Skin of body (tissue), 2 donors: ENCODE results near the gene SIRT2. TPM values are rescaled to one million over a fixed set of nuclear protein-coding genes. Genes with fewer than 3 reads are reported as not detected.

Source experiments
- DNase-seq: peaks from one replicate; lab custom pipeline; 2025; lab: John Stamatoyannopoulos, UW
- total RNA-seq: library from RNA; depleted of rRNA; stranded (reverse); fragments of >200 nt; gene quantifications from one replicate; pipeline ENCODE4 v1.2.3, GENCODE V29; 2014

The SIRT2 gene
- total RNA-seq, 1 donor from 2014 or later, result 46.1 TPM

GRCh38 chr19:38920602-38921419 is 21.4 kb upstream of the SIRT2 start:
- DNase-seq, result no peak

DNA sequence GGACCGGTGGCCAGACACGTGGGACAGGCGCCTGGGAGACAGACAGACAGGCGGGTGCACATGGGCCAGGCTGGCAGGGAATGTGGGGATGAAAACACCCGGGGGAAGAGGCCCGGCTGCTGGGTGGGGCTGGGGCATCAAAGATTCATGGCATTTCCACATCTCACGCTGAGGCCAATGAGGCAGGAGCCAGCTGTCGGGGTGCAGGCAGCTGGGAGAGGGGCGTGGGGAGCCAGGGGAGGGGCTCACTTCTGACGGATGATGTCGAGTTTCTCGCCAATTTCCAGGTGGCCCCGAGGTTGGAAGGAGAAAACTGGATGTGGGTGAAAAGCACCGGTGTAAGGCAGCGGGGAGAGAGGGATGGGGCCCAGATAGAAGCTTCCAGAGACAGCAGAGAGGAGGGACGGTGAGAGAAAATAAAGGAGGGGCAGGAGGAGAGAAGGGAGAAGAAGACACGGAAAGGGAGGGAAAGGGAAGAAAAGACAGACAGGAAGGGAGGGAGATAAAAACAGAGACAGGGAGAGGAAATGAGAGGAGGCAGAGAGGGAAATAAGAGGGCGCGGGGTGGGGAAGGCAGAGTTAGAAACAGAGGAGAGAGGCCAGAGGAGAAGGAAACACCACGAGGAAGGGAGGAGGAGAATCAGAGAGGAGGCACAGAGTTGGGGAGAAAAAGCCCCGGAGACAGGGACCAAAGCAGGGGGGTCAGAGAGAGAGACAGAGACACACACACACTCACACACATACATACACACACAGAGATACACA is 20.6 kb upstream of the SIRT2 start:
- DNase-seq, result peak; percentile 17

DNA sequence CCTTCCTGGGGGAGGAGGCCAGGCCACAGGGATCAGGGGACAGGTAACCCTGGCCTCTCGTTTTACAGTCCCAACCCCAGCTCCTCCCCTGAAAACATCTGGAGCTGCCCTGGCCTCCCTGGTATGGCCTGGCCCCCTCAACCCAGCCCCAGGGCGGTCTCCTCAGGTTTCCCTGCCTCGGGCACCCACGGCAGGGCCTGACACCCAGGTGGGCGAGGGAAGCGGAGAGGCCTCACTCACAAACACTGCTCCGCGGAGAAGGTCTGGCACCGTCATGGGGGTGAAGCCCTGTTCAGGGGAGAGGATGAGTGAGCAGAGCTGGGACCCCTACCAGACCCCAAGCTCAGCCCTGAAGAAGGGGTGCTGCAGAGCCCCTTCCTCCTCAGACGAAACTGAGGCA is 19.1 kb upstream of the SIRT2 start:
- no peak for DNase-seq

DNA sequence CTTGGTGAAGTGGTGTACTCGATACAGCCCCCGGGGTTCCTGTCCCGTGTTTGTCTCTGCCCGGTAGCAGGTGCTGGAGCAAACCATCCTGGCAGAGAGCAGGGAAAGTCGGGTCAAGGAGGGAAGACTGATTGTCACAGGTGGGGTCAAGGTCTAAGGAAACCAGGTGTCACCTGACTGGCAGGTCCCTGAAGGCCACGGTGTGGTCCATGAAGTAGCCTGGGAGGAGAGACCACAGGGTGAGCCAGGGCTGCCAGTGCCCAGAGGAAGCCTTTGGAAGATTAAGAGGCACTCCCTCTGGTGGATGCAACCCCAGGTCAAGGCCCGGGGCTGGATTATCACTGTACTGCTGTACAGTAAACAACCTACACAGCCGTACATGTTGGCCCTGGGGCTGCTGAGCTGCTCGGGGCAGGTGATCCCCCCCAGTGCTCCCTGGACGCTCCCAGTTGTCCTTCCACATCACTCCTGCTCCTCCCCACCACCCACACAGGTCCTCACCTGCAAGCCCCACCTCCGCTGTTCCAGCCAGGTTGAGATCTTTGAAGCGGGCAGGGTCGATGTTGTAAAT is 18.6 kb upstream of the SIRT2 start:
- no peak for DNase-seq

DNA sequence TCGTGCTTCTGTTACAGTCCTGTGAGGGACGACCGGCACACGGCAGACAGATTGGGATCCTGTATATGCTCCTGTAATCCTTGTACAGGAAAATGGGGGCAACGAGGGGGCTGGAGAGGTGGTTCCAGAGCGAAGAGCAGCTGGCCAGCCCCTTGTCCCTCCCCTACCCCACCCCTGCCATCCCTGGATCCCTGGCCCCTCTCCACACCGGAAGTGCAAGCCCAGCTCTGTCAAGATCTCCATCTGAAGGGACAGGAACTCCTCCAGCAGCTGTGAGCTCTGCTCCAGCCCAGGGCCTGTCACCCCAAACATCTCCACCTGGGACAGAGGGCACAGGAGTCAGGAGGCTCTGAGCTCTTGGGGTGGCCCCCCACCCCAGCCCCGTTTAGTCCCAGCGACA is 18.1 kb upstream of the SIRT2 start:
- no peak for DNase-seq

DNA sequence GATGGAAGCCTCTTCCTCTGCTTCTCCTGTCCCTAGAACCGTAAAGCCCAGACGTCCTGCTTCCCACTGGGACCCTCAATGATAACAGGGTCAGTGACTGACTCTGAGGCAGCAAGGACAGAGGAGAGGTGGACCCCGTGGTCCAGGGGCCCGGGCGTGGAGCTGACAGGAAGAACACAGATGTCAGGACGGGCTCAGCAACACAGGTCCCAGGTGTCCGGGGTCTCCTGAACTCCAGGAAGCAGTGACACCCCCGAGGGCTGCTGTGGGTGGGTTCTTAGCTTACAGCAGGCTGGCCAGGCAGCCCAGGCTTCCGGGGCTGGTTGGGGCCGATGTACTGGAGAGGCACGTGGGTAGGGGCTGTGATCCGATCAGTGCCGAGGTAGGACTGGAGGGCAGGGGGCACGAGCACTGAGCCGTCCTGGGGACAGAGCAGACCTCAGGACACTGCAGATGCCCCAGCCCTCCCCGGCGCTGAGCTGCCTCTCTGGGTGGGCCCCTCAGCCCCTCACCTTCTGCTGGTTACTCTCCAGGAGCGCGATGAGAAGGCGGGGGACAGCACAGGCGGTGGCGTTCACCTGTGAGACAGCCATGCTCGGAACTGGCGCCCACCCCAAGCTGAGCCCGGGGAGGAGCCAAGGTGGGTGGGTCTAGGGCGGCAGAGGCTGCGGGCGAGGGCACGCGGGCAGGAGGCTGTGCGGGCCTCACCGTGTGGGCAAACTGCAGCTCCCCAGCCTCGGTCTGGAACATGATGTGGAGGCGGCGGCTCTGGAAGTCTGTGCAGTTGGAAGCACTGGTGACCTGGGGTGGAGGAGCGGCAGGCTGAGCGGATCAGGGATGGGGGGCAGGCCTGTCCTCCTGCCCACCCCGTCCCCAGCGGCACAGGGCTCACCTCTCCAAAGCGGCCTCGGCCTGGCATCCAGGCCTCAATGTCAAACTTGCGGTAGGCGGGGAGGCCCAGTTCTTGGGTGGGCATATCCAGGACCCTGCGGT is 16.2 kb upstream of the SIRT2 start:
- no peak for DNase-seq

DNA sequence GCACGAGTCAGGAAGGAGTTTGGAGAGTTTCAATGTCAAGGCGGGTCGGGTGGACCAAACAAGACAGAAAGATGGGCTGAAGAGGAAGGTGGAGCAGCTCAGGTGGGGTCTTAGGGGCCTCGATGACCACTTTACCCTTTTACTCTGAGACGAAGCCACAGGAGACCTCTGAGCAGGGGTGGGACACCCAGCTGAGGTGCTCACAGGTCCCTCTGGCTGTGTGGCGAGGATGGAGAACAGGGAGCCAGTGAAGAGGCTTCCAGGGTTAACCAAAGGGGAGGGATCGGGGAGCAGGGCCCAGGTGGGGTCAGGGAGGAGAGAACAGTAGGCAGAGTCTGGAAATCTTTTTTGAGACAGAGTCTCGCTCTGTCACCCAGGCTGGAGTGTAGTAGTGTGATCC is 14.5 kb upstream of the SIRT2 start:
- DNase-seq, result no peak

DNA sequence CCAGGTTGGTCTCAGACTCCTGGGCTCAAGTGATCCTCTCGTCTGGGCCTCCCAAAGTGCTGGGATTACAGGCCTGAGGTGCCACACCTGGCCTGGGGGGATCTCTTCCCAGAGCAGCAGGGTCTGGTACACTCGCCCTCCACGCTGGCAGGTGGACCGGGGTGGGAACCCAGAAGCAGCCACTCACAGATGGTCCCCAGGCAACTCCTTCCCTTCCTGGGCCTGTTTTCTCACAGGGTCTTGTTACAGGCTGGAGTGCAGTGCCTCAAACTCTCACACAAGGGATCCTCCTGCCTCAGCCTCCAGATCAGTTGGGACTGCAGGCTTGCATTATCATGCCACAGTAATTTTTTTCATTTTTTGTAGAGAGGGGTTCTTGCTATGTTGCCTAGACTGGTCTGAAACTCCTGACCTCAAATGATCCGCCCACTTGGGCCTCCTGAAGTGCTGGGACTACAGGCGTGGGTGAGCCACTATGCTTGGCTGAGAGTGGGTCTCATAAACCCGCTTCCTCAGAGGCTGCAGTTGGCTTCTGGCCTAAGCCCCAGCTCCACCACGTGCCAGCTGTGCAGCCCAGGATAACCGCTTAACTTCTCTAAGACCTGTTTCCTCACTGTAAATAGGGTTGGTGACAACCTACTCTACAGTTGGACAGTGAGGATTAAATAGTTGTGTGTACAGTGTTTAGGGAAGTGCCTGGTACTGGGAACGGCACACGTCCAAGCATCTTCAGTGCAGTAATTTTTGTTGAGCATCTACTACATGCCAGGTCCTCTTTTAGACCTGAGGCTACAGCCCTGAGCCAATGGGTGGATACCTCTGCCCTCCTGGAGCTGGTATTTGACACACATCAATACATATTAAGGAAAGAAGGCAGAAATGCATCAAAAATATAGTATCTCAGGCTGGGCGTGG is 13.4 kb upstream of the SIRT2 start:
- DNase-seq, result no peak

GRCh38 chr19:38911388-38912001 is 12.1 kb upstream of the SIRT2 start:
- no peak for DNase-seq

DNA sequence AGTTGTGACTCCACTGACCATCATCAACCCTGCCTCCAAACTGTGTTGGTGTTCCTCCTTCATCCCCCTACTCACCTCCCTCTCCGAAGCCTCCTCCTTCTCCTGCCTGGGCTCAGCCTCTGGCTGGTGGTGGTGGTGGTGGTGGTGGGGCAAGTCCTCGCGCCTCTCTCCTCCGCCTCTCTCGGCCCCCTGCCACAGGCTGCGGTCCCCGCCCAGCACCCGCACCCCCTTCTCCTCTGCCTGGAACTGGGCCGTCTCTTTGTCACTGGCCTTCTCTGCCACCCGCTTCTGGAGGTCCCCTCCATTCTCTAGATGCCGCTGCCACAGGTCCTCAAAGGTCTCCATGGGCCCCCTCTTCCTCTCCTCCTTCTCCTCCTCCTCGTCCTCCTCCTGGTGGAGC is 11.1 kb upstream of the SIRT2 start:
- no peak for DNase-seq

DNA sequence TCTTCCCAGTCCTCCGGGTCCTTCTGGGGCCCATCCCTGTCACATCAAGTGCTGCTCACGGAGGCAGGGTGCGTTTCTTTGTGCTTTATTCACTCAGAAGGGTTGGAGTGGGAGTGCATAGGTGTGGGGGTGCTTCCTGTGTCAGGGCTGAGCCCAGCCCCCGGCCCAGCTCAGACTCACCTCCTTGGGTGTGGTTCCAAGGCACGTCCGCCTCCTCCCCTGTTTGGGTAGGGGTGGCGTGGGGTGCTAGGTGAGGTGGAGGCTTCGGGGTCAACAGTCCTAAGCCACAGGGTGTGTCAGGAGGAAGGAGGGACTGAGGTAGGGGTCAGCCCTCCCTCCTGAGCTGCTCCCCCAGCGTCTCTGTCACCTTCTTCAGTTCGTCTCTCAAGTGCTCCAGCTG is 9.5 kb upstream of the SIRT2 start:
- DNase-seq, result no peak

DNA sequence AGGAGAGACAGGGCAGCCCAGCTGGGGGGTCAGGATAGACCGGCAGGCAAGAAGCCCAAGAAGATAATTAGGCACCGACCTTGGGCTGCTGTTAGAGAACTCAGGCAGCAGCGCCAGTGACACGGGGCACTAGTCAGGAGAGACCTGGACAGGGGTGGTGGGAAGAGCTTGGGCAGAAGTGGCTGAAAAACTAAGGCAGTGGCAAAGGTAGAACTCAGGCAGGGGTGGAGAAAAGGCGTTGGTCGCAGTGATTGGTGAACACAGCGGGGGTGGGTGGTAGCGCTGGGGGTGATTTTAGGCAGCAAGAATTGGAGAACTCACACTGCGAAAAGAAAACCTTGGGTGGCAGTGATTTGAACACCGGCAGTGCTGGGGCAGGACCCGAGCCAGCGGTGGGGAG is 8.3 kb upstream of the SIRT2 start:
- no peak for DNase-seq

- DNase-seq, result no peak
Observed at GRCh38 chr19:38907227-38907626, 7.8 kb upstream of the SIRT2 start.

GRCh38 chr19:38905620-38906019 is 6.2 kb upstream of the SIRT2 start:
- no peak for DNase-seq

DNA sequence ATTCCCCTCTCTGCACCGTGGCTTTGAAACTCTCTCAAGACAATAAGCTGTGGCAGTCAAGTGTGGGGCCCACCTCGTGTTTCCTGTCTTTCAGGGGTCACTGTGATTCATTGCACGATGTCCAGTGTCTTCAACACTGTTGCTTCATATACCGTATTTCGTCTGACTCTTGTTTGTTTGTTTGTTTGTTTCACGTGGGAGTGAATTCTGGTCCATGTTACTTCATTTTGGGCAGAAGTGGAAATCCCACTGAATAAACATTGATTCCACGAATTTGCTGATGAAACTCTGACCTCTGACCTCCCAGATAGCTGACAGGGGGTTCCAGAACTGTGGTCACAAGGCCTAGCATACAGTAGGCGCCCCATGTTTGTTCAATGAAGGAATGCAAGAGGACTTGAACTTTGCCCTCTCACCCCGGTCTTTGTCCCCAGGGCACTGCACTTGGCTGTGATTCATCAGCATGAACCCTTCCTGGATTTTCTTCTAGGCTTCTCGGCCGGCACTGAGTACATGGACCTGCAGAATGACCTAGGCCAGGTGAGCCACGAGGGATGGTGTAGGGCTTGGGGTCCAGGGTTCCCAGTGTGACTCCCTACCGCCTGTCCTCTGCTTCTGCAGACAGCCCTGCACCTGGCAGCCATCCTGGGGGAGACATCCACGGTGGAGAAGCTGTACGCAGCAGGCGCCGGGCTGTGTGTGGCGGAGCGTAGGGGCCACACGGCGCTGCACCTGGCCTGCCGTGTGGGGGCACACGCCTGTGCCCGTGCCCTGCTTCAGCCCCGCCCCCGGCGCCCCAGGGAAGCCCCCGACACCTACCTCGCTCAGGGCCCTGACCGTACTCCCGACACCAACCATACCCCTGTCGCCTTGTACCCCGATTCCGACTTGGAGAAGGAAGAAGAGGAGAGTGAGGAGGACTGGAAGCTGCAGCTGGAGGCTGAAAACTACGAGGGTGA is 5.4 kb upstream of the SIRT2 start:
- no peak for DNase-seq

DNA sequence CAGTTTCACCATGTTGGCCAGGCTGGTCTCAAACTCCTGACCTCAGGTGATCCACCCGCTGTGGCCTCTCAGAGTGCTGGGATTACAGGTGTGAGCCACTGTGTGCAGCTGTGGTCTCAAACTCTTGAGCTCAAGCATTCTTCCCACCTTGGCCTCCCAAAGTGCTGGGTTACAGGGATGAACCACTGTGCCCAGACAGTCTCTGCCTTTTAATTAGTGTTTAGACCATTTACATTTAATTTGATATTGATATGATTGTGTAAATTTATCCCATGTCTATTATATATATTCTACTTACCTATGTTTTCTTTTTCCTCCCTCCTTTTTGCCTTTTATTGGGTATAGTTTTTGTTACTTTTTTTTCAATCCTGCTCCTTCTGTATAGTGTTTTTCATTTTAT is 2.3 kb upstream of the SIRT2 start:
- DNase-seq, result no peak

GRCh38 chr19:38900743-38901190 is 1.3 kb upstream of the SIRT2 start:
- DNase-seq, result no peak

DNA sequence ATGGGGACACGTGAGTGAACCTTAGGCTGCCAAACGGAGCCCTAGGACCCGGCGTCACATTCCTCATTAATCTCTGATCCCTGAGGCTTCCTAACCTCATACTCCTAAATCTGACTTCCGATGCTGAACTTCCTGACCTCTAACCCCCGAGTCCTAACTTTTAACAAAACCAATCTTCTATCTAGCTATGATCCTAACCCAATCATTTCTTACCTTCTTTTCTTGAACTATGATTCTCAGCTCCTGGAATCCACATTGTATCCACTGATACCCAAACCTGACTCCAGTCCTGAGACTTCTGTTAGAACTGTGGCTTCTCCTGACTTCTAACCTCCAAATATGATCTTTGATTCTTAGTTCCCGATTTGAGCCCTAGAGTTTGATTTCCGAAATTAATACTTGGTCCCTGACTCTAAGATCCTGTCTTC is 798 bp upstream of the SIRT2 start:
- peak; percentile 74 for DNase-seq
